Activated CD4-positive, alpha-beta T cell treated with anti-CD3 and anti-CD28 coated beads, Interleukin-2, amount 50 U/mL, for 48 hours (primary cell): ENCODE measurements around the gene LAMC1.

Experiments used
- DNase-seq, 2 experiments: peaks; one replicate each; pipeline ENCODE4 v3.0.0-alpha.2; 2020

LAMC1 gene

GRCh38 chr1:183021405-183022201 lies 1.6 kb upstream of the LAMC1 start:
- no peak for DNase-seq

DNA sequence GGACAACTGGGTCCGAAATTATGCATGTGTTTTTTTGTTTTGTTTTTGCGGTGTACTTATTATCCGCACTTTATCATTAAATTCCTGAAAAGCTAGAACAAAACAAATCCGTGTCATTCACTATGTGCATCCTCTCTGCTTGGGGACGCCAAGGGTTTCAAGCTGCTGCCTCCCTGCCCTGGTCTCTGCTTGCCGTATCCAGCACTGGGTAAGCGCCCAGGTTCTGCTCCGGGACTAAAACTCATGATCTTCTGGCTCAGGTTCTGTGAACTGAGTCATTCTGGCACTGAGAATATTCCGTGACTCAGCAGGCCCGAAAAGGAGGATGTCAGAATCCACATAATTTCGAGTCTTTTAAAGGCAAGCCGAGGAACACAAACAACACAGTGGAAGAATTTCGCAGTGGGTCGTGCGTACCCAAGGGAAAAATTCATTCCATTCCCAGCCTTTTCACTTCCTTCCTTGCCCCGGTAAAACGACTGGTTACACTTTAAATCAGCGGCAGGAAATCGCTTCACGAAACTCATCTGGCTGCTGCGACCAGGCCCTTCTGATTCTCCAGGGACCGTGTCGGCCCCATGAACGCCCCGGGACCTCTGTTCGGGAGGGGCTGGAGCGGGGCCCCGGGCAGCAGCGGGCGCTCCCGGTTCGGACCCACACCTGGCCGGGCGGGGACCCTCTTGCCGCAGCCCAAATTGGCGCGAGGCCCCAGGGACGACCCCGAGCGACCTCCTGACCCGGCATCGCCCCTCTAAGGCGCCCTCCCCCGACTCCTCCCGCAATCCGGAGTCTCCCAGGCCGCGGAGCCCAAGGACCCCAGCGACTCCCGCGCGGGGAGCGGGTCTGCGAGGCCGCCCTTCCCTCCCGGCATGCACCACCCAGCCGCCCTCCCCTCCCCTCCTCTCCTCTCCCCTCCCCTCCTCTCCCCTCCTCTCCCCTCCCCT lies 746 bp upstream of the LAMC1 start:
- peak; percentile 43 to 60 for DNase-seq

DNA sequence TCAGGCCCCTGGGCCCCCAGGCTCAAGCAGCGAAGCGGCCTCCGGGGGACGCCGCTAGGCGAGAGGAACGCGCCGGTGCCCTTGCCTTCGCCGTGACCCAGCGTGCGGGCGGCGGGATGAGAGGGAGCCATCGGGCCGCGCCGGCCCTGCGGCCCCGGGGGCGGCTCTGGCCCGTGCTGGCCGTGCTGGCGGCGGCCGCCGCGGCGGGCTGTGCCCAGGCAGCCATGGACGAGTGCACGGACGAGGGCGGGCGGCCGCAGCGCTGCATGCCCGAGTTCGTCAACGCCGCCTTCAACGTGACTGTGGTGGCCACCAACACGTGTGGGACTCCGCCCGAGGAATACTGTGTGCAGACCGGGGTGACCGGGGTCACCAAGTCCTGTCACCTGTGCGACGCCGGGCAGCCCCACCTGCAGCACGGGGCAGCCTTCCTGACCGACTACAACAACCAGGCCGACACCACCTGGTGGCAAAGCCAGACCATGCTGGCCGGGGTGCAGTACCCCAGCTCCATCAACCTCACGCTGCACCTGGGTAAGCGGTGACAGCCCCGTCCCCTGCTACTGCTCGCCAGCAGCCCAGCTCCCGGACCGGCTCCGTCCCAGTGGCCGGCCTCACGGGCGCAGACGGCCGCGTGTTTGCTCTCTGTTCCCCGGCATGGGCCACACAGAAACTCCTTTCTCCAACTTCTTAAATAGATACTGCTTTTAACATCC lies 539 bp downstream of the LAMC1 start:
- DNase-seq = peak; percentile 34 to 51

GRCh38 chr1:183024317-183025009 lies 1.2 kb downstream of the LAMC1 start:
- no peak for DNase-seq

DNA sequence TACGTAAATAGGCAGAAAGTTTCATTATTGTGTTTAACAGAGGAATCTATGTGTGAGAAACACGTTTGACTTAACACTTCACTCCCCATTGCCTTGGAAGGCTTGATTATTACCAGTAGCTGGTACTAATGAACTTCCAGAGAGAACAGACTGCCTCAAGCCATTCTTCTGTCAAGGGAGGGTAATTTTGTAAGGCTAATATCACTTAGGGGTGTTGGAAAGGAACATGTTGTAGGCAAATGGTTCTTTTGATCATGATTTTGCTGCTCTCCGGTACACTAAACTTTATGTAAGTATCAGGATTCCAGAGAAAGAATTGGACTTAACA lies 1.8 kb downstream of the LAMC1 start:
- DNase-seq = no peak

DNA sequence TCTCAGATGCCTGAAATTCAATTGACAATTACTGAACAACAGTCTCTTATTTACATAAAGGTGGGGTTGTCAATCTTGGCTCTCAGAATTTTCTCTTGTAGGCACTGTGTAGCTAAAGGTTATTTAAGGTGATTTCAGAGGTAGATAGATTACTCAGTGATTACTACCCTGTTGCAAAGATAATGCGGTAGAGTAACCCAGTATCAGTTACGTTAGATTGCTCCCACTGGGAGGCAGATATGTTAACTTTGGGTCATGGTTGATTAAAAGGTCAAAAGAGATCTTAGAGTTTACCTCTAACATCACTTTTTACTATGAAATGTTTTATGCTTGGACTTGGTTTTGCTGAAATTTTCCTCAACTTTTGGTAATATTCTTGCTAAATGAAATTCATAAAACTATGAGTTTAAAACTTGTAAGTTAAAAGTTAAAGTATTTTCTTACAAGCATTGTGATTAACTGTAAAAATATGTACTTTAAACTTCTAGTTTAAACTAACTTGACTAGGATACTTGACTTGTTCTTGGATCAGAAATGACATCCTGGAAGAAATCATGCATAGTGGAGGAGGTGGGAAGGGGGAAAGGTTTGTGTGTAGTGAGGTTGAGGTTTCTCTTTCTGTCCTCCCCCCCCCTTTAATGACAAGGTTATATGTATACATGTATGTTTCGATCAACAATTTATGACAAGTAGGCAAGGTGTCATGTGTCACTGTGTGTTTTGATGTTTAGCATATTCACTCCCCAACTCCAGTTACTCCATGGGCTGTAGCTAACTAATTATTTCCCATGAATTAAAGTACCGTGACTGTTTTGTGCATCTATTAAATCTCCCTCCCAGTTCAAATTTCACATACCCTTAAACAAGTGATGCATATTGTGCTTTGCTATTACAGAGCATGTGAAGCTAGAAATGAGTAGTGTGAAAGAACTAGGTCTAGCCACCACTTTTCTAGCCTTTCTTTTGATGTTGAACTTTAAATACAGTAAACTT lies 2.9 kb downstream of the LAMC1 start:
- no peak for DNase-seq

DNA sequence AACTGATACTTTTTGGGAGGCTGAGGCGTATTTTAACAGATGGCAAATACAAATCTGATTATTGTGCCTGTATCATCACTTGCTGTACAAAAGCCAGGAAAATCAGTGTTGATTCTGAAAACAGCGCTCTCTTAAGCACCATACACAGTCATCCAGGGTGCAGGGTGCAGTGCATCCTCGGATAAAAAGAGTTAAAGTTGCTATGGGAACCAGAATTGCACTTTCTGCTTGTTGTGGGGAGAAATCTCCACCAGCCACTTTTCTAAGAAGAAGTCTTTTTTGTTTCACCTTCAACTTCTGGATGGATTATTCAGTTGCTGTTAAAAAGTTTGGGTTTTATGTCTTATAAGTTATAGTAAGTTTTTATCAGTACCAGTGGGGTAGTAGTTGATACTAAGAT lies 3.8 kb downstream of the LAMC1 start:
- DNase-seq = no peak

DNA sequence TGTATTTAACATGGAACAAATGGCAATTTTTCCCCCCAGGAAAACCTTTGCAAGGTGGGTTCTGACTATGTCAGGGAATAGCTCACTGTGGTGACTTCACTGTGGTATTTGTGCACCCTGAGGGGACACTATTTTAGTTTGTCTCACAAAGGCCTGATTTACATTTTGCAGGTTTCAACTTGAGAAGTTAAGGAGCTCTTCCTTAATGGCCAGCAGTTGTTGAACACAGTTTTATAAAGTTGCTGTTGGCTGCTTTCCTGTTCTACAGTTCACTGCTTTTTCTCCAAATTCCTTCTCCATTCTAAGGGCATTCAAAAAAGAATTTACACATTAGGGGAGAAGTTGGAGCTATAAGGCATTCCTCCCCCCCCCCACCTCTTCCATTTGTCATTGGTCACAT lies 4.6 kb downstream of the LAMC1 start:
- DNase-seq = no peak

GRCh38 chr1:183029591-183030000 lies 6.4 kb downstream of the LAMC1 start:
- DNase-seq = no peak

DNA sequence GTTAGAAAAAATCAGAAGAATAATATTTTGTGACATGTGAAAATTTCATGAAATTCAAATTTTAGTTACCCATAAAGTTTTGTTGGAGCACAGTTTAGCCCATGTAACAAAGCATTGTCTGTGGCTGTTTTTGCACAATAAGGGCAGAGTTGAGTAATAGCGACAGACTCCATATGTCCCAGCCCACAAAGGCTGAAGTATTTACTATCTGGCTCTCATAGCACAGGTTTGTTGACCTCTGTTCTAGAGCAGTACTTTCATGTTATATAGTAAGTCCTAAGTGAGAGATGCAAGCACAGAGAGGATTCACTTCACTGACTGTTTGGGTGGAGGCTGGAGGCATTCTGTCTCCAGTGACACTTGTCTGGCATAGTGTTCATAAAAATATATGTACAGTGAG lies 6.8 kb downstream of the LAMC1 start:
- DNase-seq = no peak

GRCh38 chr1:183032122-183032921 lies 9.1 kb downstream of the LAMC1 start:
- DNase-seq = no peak

GRCh38 chr1:183033205-183033604 lies 10.0 kb downstream of the LAMC1 start:
- DNase-seq = peak in 1 of 2 experiments; percentile 4

GRCh38 chr1:183034682-183035081 lies 11.5 kb downstream of the LAMC1 start:
- no peak for DNase-seq

GRCh38 chr1:183038333-183038866 lies 15.2 kb downstream of the LAMC1 start:
- DNase-seq = no peak

DNA sequence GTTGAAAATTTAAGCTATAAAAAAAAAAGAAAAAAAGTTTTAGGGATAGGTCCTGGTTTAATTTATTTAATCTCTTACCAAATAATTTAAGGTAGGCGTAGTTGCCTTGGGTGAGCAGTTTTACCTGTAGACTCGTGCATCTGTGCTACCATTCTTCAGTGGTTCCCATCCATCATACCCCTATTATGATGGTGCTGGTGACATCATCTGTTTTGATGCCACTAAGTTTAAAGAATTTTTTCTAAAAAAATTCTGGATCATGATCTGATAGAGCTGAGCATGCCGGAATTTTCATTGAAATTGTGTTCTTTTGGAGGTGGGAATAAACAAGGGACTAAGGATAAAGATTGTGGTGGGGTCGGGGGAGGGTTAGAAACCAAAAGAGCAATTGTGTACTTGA lies 15.7 kb downstream of the LAMC1 start:
- no peak for DNase-seq

DNA sequence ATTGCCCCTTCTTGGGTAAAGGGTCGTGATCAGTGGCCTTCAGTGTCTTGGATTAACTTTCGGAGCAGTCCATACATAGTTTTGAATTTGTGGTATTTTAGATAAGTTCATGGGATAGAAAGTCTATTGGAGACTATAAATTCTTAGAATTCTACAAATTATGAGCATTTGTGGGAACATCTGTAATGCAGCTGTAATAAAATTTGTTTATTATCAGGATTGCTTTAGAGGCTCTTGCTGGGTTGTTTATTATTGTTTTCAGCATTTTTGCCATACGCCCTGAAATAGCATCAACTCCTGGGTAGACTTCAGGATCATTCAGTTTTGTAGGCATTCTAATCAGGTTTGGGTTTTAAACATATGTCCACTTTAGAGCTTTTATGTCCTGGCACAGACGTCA lies 16.1 kb downstream of the LAMC1 start:
- no peak for DNase-seq

GRCh38 chr1:183039985-183040447 lies 16.8 kb downstream of the LAMC1 start:
- no peak for DNase-seq

DNA sequence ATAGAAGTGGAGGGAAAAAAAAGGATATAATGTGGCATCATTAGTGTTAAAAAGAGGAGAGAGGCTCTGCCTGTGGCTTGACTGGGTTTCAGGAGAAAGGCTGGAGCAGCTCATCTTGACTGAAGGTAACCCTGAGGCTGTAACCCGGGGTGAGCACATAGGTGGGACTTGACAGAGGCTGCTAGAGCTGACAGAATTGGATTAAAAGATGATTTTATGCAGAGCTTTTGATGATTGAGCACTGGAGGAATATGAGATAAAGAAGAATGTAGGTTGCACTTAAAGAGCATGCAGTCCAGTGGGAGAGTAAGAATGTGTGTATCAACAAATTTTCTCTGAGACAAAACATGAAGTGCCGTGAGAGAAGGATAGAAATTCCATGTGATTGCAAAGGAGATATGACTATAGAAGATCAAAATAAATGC lies 17.3 kb downstream of the LAMC1 start:
- DNase-seq = no peak

- DNase-seq = no peak
Observed at GRCh38 chr1:183043254-183043653, 20.0 kb downstream of the LAMC1 start.
